ENCODE results near the gene SMYD3. TPM values are rescaled to one million over a fixed set of nuclear protein-coding genes. Genes with fewer than 3 reads are reported as not detected.

SMYD3 gene
- total and polyA plus RNA-seq, 2 of the 4 experiments (the other 2 are of a cell fraction): 26.5 to 37.6 TPM

DNA sequence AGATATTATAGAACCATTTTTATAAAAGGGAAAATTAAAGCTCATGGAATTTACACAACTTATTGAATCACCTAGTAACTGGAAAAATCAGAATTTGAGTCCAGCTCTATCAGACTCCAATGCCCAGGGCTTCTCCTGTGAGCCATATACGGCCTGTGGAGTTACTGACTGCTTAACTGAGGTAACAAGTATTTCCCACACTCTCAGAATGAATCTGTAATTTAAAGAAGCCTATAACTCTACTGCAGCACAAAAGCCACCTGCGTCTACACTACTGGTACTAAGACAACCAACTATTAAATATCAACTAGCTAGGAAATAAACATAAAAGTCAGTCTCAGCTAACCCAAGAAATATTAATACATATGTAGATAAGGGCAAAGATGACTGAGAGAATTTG lies 29.4 kb downstream of the SMYD3 start:
- Histone ChIP-seq H4K8ac (ENCODE audit: low read depth in 2 of 2, low read length in 2 of 2) (no peak overlapping the region), H3K79me1 (ENCODE audit: low read depth in 1 of 2, low read length in 2 of 2) (peaks cover 24 to 26% of the 10 kb centered on the region in 2 experiments; a peak in 3 of 4 replicates), H2AK9ac (replicated peaks; ENCODE audit: low read depth, low read length, poor library complexity) (no peak overlapping the region), H4K5ac (ENCODE audit: low read depth, low read length) (no peak overlapping the region), H3K56ac (ENCODE audit: extremely low read depth, insufficient read depth, low read length) (no peak overlapping the region), H3K9me3 (ENCODE audit: control insufficient read depth, insufficient read depth, low read length) (no peaks in the 10 kb centered on the region), H3K23ac (ENCODE audit: low read depth, low read length) (no peak overlapping the region), H3K9ac (ENCODE audit: low read depth, low read length) (no peak overlapping the region), H2AFZ (replicated peaks; ENCODE audit: low read length, poor library complexity) (no peak overlapping the region), H3K4me2 (ENCODE audit: low read depth, low read length) (no peak overlapping the region), H3K18ac (ENCODE audit: low read depth, low read length) (no peak overlapping the region), H2BK20ac (ENCODE audit: low read depth, low read length) (no peak overlapping the region), H4K91ac (ENCODE audit: insufficient read depth, low read depth, low read length) (no peak overlapping the region), H3K9me1 (ENCODE audit: insufficient read depth, low read length) (0 out of 2 replicates have a peak, but pooled peaks cover under 1% of the 10 kb centered on the region), H2BK120ac (ENCODE audit: low read depth, low read length) (no peak overlapping the region), H3K14ac (replicated peaks; ENCODE audit: low read depth, low read length) (no peak overlapping the region), H3K4me1 (ENCODE audit: control insufficient read depth, insufficient read depth, low read length) (peaks cover under 1% of the 10 kb centered on the region), H3K4me3 (ENCODE audit: insufficient read depth, low read depth, low read length) (no peak overlapping the region), H2BK15ac (ENCODE audit: low read depth, low read length) (no peak overlapping the region), H4K20me1 (ENCODE audit: insufficient read depth, low read length) (no peaks in the 10 kb centered on the region), H2AK5ac (ENCODE audit: low read depth, low read length) (no peak overlapping the region), H2BK5ac (ENCODE audit: low read depth, low read length, poor library complexity, severe bottlenecking) (no peak overlapping the region), H3K36me3 (ENCODE audit: control insufficient read depth, insufficient read depth, low read length) (no peaks in the 10 kb centered on the region), H3K27me3 (ENCODE audit: control insufficient read depth, insufficient read depth, low read length) (no peaks in the 10 kb centered on the region), H3K27ac (ENCODE audit: insufficient read depth, low read length) (no peak overlapping the region), H3K4ac (ENCODE audit: low read depth, low read length) (no peak overlapping the region)
- dilution Hi-C loops (cut with HindIII; ENCODE audit: low sequenced_read_pairs, unreplicated experiment): no loop called here
- WGBS, 2 experiments (ENCODE audit: extremely low coverage in 2 of 2, insufficient read length in 1 of 2): no CpG with 5 or more reads among the region's 2 CpGs
- POLR2A ChIA-PET (ENCODE audit: unreplicated experiment): no interaction called here
- CTCF ChIA-PET: interaction anchor here (0.6 kb wide), 1 partner anchor 396 kb away, joined by 3 read pairs; no protein-coding TSS in a partner anchor
- DNase-seq: no peak
- in situ Hi-C loops (cut with MboI; ENCODE audit: low sequenced_read_pairs): no loop called here
- TF ChIP-seq POLR2A (IDR thresholded peaks at IDR 0.05; ENCODE audit: low read depth, low read length): no peak
- no peak for TF ChIP-seq SMC3 (IDR thresholded peaks at IDR 0.05; ENCODE audit: low read depth, low read length)
- TF ChIP-seq MAFK (IDR thresholded peaks at IDR 0.05; ENCODE audit: low read depth, low read length): no peak
- TF ChIP-seq MAZ (IDR thresholded peaks at IDR 0.05; ENCODE audit: borderline replicate concordance, low read depth, low read length): no peak
- no peak for TF ChIP-seq MXI1 (IDR thresholded peaks at IDR 0.05; ENCODE audit: borderline replicate concordance, low read depth, low read length)
- TF ChIP-seq FOS (IDR thresholded peaks at IDR 0.05; ENCODE audit: low read depth, low read length): no peak
- no peak for TF ChIP-seq RAD21 (IDR thresholded peaks at IDR 0.05; ENCODE audit: low read length)
- TF ChIP-seq RFX5 (IDR thresholded peaks at IDR 0.05; ENCODE audit: low read depth, low read length): no peak
- no peak for TF ChIP-seq RCOR1 (IDR thresholded peaks at IDR 0.05; ENCODE audit: insufficient replicate concordance, low read length)
- TF ChIP-seq, protein P1, sequence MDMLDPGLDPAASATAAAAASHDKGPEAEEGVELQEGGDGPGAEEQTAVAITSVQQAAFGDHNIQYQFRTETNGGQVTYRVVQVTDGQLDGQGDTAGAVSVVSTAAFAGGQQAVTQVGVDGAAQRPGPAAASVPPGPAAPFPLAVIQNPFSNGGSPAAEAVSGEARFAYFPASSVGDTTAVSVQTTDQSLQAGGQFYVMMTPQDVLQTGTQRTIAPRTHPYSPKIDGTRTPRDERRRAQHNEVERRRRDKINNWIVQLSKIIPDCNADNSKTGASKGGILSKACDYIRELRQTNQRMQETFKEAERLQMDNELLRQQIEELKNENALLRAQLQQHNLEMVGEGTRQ (IDR thresholded peaks at IDR 0.05; ENCODE audit: low read depth, low read length): no peak
- no peak for TF ChIP-seq CHD1 (IDR thresholded peaks at IDR 0.05; ENCODE audit: low read depth, low read length)
- TF ChIP-seq, protein P2, sequence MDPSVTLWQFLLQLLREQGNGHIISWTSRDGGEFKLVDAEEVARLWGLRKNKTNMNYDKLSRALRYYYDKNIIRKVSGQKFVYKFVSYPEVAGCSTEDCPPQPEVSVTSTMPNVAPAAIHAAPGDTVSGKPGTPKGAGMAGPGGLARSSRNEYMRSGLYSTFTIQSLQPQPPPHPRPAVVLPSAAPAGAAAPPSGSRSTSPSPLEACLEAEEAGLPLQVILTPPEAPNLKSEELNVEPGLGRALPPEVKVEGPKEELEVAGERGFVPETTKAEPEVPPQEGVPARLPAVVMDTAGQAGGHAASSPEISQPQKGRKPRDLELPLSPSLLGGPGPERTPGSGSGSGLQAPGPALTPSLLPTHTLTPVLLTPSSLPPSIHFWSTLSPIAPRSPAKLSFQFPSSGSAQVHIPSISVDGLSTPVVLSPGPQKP (IDR thresholded peaks at IDR 0.05; ENCODE audit: borderline replicate concordance, low read depth, low read length): no peak
- TF ChIP-seq, protein P3, sequence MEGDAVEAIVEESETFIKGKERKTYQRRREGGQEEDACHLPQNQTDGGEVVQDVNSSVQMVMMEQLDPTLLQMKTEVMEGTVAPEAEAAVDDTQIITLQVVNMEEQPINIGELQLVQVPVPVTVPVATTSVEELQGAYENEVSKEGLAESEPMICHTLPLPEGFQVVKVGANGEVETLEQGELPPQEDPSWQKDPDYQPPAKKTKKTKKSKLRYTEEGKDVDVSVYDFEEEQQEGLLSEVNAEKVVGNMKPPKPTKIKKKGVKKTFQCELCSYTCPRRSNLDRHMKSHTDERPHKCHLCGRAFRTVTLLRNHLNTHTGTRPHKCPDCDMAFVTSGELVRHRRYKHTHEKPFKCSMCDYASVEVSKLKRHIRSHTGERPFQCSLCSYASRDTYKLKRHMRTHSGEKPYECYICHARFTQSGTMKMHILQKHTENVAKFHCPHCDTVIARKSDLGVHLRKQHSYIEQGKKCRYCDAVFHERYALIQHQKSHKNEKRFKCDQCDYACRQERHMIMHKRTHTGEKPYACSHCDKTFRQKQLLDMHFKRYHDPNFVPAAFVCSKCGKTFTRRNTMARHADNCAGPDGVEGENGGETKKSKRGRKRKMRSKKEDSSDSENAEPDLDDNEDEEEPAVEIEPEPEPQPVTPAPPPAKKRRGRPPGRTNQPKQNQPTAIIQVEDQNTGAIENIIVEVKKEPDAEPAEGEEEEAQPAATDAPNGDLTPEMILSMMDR (conservative IDR thresholded peaks at IDR 0.05; ENCODE audit: low read depth, low read length): no peak
- no peak for TF ChIP-seq BHLHE40 (IDR thresholded peaks at IDR 0.05; ENCODE audit: low read depth, low read length)
- no peak for TF ChIP-seq NFE2L2 (IDR thresholded peaks at IDR 0.05; ENCODE audit: low read depth, low read length)
- no peak for ATAC-seq (ENCODE audit: low read depth)
- BruUV-seq (replicated peaks): no TSS peak
- intact Hi-C loops (cut with micrococcal nuclease): no loop called here
